Right ventricle myocardium inferior (tissue), 1 donor: ENCODE measurements around the gene ACIN1. TPM values are rescaled to one million over a fixed set of nuclear protein-coding genes. Genes with fewer than 3 reads are reported as not detected.
"Not testable (repeated sequence)": the region's sequence is repeated elsewhere in the genome, so short reads cannot be mapped to it uniquely, and the experiment has no call there.

Experiments used
- ATAC-seq: fragments of 200-7000 bp; cut with Tn5 transposase; one replicate; pipeline ENCODE4 v1.9.1; 2020; ENCODE audit warnings: mild to moderate bottlenecking, moderate library complexity
- DNase-seq: peaks from one replicate; pipeline ENCODE4 v3.0.0; 2021; ENCODE audit errors: missing footprints
- intact Hi-C: fragments of 100-400 bp; cut with DNase I; formaldehyde crosslinking; loops from one replicate; pipeline ENCODE4 v1.11.0; 2022
- total RNA-seq: library from RNA; stranded (reverse); fragmentation: NEBNext Ultra II Directional; extraction: Animal tissue kit (Norgen Biotek cat#: 25700); gene quantifications from one replicate; pipeline ENCODE4 v1.2.1, GENCODE V29; 2021
- donor health status: DM: no; HTN: yes; CAD: no; lungs with severe emphysema.

The ACIN1 gene
- total RNA-seq, 1 donor from 2014 or later, result 73.9 TPM

- DNase-seq, ATAC-seq, intact Hi-C loops: not testable (repeated sequence)
These were observed 81.2 kb downstream of the ACIN1 start for GRCh38 chr14:23013749-23014054.

GRCh38 chr14:23013054-23013748 is 81.7 kb downstream of the ACIN1 start:
- ATAC-seq (no peak), DNase-seq (no peak)
- intact Hi-C loops, result no loop called here

GRCh38 chr14:23009939-23010726 is 84.8 kb downstream of the ACIN1 start, which contains the start of gene C14orf93:
Gene C14orf93, minus strand, starts transcription at chr14:23010143. Its CDS starts 11,120 bp downstream, at chr14:22999023.
- peak; percentile 93 for DNase-seq
- peak; percentile 40 for ATAC-seq
- intact Hi-C loops, result no loop called here

- ATAC-seq (no peak), DNase-seq (no peak)
These were observed 85.4 kb downstream of the ACIN1 start for GRCh38 chr14:23009483-23009938.

GRCh38 chr14:23008831-23009230 is 86.1 kb downstream of the ACIN1 start:
- intact Hi-C loops, result no loop called here
- no peak for DNase-seq
- ATAC-seq, result no peak

More at GRCh38 chr14:23009483-23009938, 85.4 kb downstream of the ACIN1 start:
- intact Hi-C loops, result no loop called here

Other genes starting within 250 kb of the ACIN1 start
- gene LRP10, start 223.4 kb downstream of the ACIN1 start, total RNA-seq, result 59.2 TPM
- gene REM2, start 211.9 kb downstream of the ACIN1 start, total RNA-seq, result not detected
- gene RBM23, start 176.0 kb downstream of the ACIN1 start, total RNA-seq, result 40.3 TPM
- gene PRMT5, start 165.8 kb downstream of the ACIN1 start, total RNA-seq, result 48.7 TPM
- gene HAUS4, start 138.0 kb downstream of the ACIN1 start, total RNA-seq, result 19.5 TPM
- 13.1 TPM for gene AJUBA, start 112.6 kb downstream of the ACIN1 start, total RNA-seq
- gene C14orf93, start 85.0 kb downstream of the ACIN1 start, total RNA-seq, result 5.6 TPM
- gene PSMB5, start 60.2 kb downstream of the ACIN1 start, total RNA-seq, result 134 TPM
- gene PSMB11, start 52.9 kb downstream of the ACIN1 start, total RNA-seq, result not detected
- gene CDH24, start 37.6 kb downstream of the ACIN1 start, total RNA-seq, result 2.5 TPM
- 22.4 TPM for gene C14orf119, start 369 bp upstream of the ACIN1 start, total RNA-seq
- not detected for gene CIROP, start 9.9 kb upstream of the ACIN1 start, total RNA-seq
- not detected for gene CEBPE, start 24.1 kb upstream of the ACIN1 start, total RNA-seq
- 11.5 TPM for gene SLC7A8, start 88.5 kb upstream of the ACIN1 start, total RNA-seq
- gene RNF212B, start 142.8 kb upstream of the ACIN1 start, total RNA-seq, result not detected
- gene HOMEZ, start 191.0 kb upstream of the ACIN1 start, total RNA-seq, result 8.0 TPM
- gene PPP1R3E, start 207.7 kb upstream of the ACIN1 start, total RNA-seq, result 7.9 TPM
- 35.4 TPM for gene BCL2L2, start 211.7 kb upstream of the ACIN1 start, total RNA-seq
- gene PABPN1, start 226.3 kb upstream of the ACIN1 start, total RNA-seq, result 73.7 TPM